ENCODE results near the gene PSMA6.

Gene PSMA6

DNA sequence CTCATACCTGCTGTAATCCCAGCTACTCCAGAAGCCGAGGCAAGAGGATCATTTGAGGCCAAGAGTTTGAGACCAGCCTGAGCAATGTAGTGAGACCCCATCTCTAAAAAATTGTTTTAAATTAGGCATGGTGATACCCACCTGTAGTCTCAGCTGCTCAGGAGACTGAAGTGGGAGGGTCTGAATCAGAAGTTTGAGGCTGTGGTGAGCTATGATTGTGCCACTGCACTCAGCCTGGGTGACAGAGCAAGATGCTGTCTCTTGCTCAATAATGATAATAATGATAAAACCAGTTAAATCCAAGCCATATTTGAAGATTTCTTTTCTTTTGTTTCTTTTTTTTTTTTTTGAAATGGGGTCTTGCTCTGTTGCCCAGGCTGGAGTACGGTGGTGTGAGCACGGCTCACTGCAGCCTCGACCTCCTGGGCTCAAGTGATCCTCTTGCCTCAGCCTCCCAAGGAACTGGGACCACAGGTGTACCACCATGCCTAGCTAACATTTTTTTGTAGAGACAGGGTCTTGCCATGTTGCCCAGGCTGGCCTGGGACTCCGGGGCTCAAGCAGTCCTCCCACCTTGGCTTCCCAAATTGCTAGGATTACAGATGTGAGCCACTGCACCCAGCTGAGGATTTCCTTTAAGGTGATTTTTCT is 12.8 kb downstream of the PSMA6 start:
- H3K27ac ChIP-seq, result peak overlapping the region; percentile 21; the same call in 1 of the 2 replicates
- ChIA-PET POLR2A (ENCODE audit: low non-redundant PET) (no interaction called here), CTCF (interaction anchor here (0.6 to 0.7 kb wide), 3 partner anchors 26 to 379 kb away, joined by 3 to 5 read pairs (median 4); no protein-coding TSS in a partner anchor)
- no peak for DNase-seq (ENCODE audit: low spot score)
- TF ChIP-seq, protein P1, sequence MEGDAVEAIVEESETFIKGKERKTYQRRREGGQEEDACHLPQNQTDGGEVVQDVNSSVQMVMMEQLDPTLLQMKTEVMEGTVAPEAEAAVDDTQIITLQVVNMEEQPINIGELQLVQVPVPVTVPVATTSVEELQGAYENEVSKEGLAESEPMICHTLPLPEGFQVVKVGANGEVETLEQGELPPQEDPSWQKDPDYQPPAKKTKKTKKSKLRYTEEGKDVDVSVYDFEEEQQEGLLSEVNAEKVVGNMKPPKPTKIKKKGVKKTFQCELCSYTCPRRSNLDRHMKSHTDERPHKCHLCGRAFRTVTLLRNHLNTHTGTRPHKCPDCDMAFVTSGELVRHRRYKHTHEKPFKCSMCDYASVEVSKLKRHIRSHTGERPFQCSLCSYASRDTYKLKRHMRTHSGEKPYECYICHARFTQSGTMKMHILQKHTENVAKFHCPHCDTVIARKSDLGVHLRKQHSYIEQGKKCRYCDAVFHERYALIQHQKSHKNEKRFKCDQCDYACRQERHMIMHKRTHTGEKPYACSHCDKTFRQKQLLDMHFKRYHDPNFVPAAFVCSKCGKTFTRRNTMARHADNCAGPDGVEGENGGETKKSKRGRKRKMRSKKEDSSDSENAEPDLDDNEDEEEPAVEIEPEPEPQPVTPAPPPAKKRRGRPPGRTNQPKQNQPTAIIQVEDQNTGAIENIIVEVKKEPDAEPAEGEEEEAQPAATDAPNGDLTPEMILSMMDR (conservative IDR thresholded peaks at IDR 0.05; ENCODE audit: low read depth), result no peak

DNA sequence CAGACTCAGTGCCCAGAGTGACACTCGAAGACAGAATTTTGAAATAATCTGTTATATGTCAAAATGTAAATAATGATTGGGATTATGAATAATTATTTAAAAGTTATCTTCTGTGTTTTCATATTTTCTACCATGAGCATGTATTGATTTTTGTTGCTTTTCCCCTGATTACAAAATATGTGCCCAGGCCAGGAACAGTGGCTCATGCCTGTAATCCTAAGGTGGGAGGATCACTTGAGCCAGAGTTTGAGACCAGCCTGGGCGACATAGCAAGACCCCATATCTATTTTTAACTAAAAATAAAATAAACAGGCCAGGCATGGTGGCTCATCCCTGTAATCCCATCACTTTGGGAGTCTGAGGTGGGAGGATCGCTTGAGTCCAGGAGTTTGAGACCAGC is 13.5 kb downstream of the PSMA6 start:
- TF ChIP-seq, protein P1 (conservative IDR thresholded peaks at IDR 0.05; ENCODE audit: low read depth), result no peak
- no peak for DNase-seq (ENCODE audit: low spot score)
- CTCF ChIA-PET, result interaction anchor here (0.7 kb wide), 1 partner anchor 324 kb away, joined by 5 read pairs; no protein-coding TSS in a partner anchor
- H3K27ac ChIP-seq, result peak overlapping the region; percentile 43
- POLR2A ChIA-PET (ENCODE audit: low non-redundant PET), result no interaction called here

DNA sequence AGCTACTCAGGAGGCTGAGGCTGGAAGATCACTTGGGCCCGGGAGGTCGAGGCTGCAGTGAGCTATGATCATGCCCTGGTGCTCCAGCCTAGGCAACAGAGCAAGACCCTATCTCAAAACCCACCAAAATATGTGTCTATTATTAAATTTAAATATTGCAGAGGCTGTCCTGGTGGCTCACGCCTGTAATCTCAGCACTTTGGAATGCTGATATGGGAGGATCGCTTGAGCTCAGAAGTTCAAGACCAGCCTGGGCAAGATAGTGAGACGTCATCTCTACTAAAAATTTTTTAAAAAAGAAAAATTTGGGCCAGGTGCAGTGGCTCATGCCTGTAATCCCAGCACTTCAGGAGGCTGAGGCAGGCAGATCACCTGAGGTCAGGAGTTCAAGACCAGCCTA is 13.9 kb downstream of the PSMA6 start:
- H3K27ac ChIP-seq, result peak overlapping the region; percentile 43
- no peak for DNase-seq (ENCODE audit: low spot score)
- POLR2A ChIA-PET (ENCODE audit: low non-redundant PET), result no interaction called here
- TF ChIP-seq, protein P1 (conservative IDR thresholded peaks at IDR 0.05; ENCODE audit: low read depth), result no peak
- CTCF ChIA-PET, result interaction anchor here (0.6 to 1.0 kb wide), 2 partner anchors 13 to 165 kb away, joined by 3 to 5 read pairs; no protein-coding TSS in a partner anchor

DNA sequence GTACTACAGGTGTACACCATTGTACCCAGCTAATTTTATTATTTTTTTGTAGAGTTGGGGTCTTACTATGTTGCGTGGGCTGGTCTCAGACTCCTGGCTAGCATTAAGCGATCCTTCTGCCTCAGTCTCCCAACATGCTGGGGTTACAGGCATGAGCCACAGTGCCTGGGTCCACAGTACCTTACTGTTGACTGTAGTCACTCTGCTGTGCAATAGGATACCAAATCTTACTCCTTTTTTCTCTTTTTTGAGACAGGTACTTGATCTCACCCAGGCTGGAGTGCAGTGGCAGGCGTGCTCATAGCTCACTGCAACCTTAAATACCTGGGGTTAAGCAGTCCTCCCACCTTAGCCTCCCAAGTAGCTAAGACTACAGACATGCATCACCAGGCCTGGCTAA is 25.6 kb downstream of the PSMA6 start:
- H3K27ac ChIP-seq, result no peak overlapping the region
- DNase-seq (ENCODE audit: low spot score), result no peak
- POLR2A ChIA-PET (ENCODE audit: low non-redundant PET), result no interaction called here
- TF ChIP-seq, protein P1 (conservative IDR thresholded peaks at IDR 0.05; ENCODE audit: low read depth), result no peak
- CTCF ChIA-PET, result interaction anchor here (0.6 to 1.1 kb wide), 4 partner anchors 9 to 90 kb away, joined by 3 read pairs; no protein-coding TSS in a partner anchor

DNA sequence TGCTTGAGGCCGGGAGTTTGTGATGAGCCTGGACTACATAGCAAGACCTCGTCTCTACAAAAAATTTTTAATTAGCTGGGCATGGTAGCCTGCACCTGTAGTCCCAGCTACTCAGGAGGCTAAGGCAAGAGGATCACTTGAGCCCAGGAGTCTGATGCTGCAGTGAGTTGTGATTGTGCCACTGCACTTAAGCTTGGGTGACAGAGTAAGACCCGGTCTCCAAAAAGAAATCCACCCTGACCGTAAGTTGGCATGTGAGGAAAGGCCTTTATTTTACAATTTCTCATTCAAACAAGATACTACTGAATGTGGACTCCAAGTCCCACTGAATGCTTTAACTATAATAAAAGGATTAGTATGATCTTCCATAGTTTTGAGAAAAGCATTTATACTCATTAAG is 27.3 kb downstream of the PSMA6 start:
- CTCF ChIA-PET, result no interaction called here

DNA sequence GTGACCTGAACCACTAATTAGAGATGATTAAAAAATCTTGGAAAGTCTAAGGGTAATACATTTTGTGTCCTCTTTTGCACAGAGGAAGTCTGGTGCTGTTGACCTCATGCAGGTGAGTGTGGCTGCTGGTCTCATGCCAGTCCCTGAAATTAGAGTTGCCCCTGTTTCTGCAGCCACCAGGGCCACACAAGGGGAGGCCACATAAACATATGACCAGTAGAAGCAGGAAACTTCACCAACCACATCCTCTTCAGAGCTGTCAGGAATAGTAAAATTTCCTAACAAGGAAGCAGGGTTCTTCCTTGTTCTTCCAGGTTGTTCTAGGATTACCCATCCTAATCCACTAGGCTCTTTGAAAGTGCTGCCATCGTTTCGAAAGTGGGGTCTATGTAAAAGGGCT is 28.3 kb downstream of the PSMA6 start:
- H3K27ac ChIP-seq, result 0 out of 2 replicates have a peak overlapping the region, but pooled peaks have one; percentile 26
- TF ChIP-seq, protein P1 (conservative IDR thresholded peaks at IDR 0.05; ENCODE audit: low read depth), result no peak
- ChIA-PET CTCF (no interaction called here), POLR2A (ENCODE audit: low non-redundant PET) (no interaction called here)
- DNase-seq (ENCODE audit: low spot score), result no peak

More for the DNA sequence above, 27.3 kb downstream of the PSMA6 start:
- TF ChIP-seq, protein P1 (conservative IDR thresholded peaks at IDR 0.05; ENCODE audit: low read depth), result no peak
- H3K27ac ChIP-seq, result no peak overlapping the region
- no peak for DNase-seq (ENCODE audit: low spot score)
- POLR2A ChIA-PET (ENCODE audit: low non-redundant PET), result no interaction called here
